ENCODE measurements around the gene NAPEPLD. TPM values are rescaled to one million over a fixed set of nuclear protein-coding genes. Genes with fewer than 3 reads are reported as not detected.

The NAPEPLD gene
- total and polyA plus RNA-seq, 2 of the 8 experiments (the other 6 are each of a cell fraction or from before 2014, with no cell fraction given): 4.2 to 9.9 TPM

- CTCF ChIA-PET (ENCODE audit: partially characterized antibody): interaction anchor here (0.6 kb wide), 1 partner anchor 181 kb away, joined by 3 read pairs; no protein-coding TSS in a partner anchor
- Histone ChIP-seq H3K4ac (replicated peaks; ENCODE audit: insufficient read length, low read depth, low read length) (no peak overlapping the region), H2BK120ac (replicated peaks; ENCODE audit: low read depth, low read length) (no peak overlapping the region), H2BK20ac (ENCODE audit: low read length) (no peak overlapping the region), H3K9me3 (ENCODE audit: insufficient read depth in 2 of 2, low read depth in 1 of 2, low read length in 1 of 2) (no peaks in the 10 kb centered on the region), H3K23ac (ENCODE audit: insufficient read length) (no peak overlapping the region), H3K27ac (ENCODE audit: low read depth, low read length) (no peak overlapping the region), H3K14ac (ENCODE audit: insufficient read length) (no peak overlapping the region), H4K20me1 (replicated peaks in 1 of 2; ENCODE audit: control insufficient read depth in 1 of 2, insufficient read depth in 2 of 2, low read length in 2 of 2) (peaks cover 0 to 3% of the 10 kb centered on the region in 2 experiments), H4K8ac (ENCODE audit: extremely low read depth, insufficient read depth, low read length) (no peak overlapping the region), H4K5ac (ENCODE audit: insufficient read length, low read depth, low read length) (no peak overlapping the region), H2AK5ac (ENCODE audit: low read depth, low read length) (no peak overlapping the region), H3K18ac (ENCODE audit: extremely low read depth, low read length) (no peak overlapping the region), H3K4me2 (ENCODE audit: insufficient read depth in 1 of 2, low read depth in 2 of 2, low read length in 2 of 2) (no peak overlapping the region), H2BK12ac (ENCODE audit: low read depth, low read length) (no peak overlapping the region), H3K79me1 (ENCODE audit: low read depth, low read length) (peaks cover 2% of the 10 kb centered on the region; the same call in 1 of the 2 replicates), H3K79me2 (ENCODE audit: control insufficient read depth in 1 of 2, insufficient read depth in 2 of 2, low read length in 2 of 2) (peaks cover 0 to 25% of the 10 kb centered on the region in 2 experiments; a peak in 2 of 4 replicates), H3K56ac (replicated peaks; ENCODE audit: insufficient read length, low read depth, low read length) (no peak overlapping the region), H3K4me1 (replicated peaks in 1 of 4; ENCODE audit: control insufficient read depth in 3 of 4, insufficient read depth in 4 of 4, low read length in 3 of 4) (peaks cover 2 to 11% (median 4%) of the 10 kb centered on the region in 4 experiments; a peak in 4 of 7 replicates), H4K91ac (replicated peaks; ENCODE audit: insufficient read length, low read length) (no peak overlapping the region), H2AFZ (ENCODE audit: low read length) (no peak overlapping the region), H3K9ac (replicated peaks in 1 of 4; ENCODE audit: extremely low read depth in 1 of 4, low read depth in 3 of 4, low read length in 3 of 4) (no peak overlapping the region), H3K23me2 (ENCODE audit: low read depth, low read length) (no peaks in the 10 kb centered on the region), H3K36me3 (ENCODE audit: control insufficient read depth in 2 of 4, insufficient read depth in 4 of 4, low read length in 3 of 4) (no peaks in the 10 kb centered on the region), H2BK5ac (ENCODE audit: low read depth, low read length) (no peak overlapping the region), H3K4me3 (ENCODE audit: extremely low read depth in 1 of 4, insufficient read depth in 2 of 4, low read depth in 3 of 4, low read length in 4 of 4) (no peak overlapping the region), H3K27me3 (replicated peaks in 1 of 4; ENCODE audit: control insufficient read depth in 3 of 4, extremely low read depth in 1 of 4, insufficient read depth in 3 of 4, low read length in 3 of 4) (no peaks in the 10 kb centered on the region), H2BK15ac (ENCODE audit: low read length) (no peak overlapping the region)
- POLR2A ChIA-PET (ENCODE audit: partially characterized antibody): no interaction called here
- DNase-seq (ENCODE audit: low read depth in 1 of 2, low spot score in 2 of 2) (no peak), FAIRE-seq (no peak)
- TF ChIP-seq POLR2A (IDR thresholded peaks at IDR 0.05; ENCODE audit: control extremely low read depth in 1 of 2, low read depth in 2 of 2, low read length in 2 of 2) (no peak), E2F6 (IDR thresholded peaks at IDR 0.05) (no peak), ATF2 (IDR thresholded peaks at IDR 0.05; ENCODE audit: low read length) (no peak), CEBPB (IDR thresholded peaks at IDR 0.05; ENCODE audit: low read depth, low read length) (no peak), TAF7 (optimal IDR thresholded peaks at IDR 0.05; ENCODE audit: borderline replicate concordance, low read depth, low read length) (no peak), SUZ12 (IDR thresholded peaks at IDR 0.05; ENCODE audit: low read length) (no peak), BRCA1 (IDR thresholded peaks at IDR 0.05; ENCODE audit: low read depth, low read length) (no peak)
- WGBS, 2 experiments (ENCODE audit: extremely low coverage in 1 of 2, insufficient coverage in 1 of 2, insufficient read length in 1 of 2, insufficient replicate concordance in 2 of 2, low coverage in 1 of 2, low lambda C conversion rate in 2 of 2, missing lambda C conversion rate in 1 of 2): 80% methylated on average over 1 of the region's 1 CpG; no CpG with 5 or more reads in 1 of the 2 experiments
Observed at GRCh38 chr7:103142494-103142893, 6.4 kb downstream of the NAPEPLD start.

Measured in H1 (cell line).